ENCODE measurements around the gene TSPAN16.

The TSPAN16 gene

GRCh38 chr19:11268783-11269267 is 27.1 kb upstream of the TSPAN16 start:
- DNase-seq (ENCODE audit: low read depth, low spot score): peak; percentile 59

GRCh38 chr19:11269408-11269807 is 26.6 kb upstream of the TSPAN16 start:
- DNase-seq (ENCODE audit: low read depth, low spot score): no peak

- no peak for DNase-seq (ENCODE audit: low read depth, low spot score)
Measured at GRCh38 chr19:11273296-11273695, 22.7 kb upstream of the TSPAN16 start.

GRCh38 chr19:11273989-11274388 is 22.0 kb upstream of the TSPAN16 start:
- DNase-seq (ENCODE audit: low read depth, low spot score): no peak

GRCh38 chr19:11274533-11275086 is 21.4 kb upstream of the TSPAN16 start:
- no peak for DNase-seq (ENCODE audit: low read depth, low spot score)

- DNase-seq (ENCODE audit: low read depth, low spot score): no peak
Measured at GRCh38 chr19:11278670-11279069, 17.3 kb upstream of the TSPAN16 start.

GRCh38 chr19:11279505-11280236 is 16.3 kb upstream of the TSPAN16 start:
- DNase-seq (ENCODE audit: low read depth, low spot score): no peak

GRCh38 chr19:11281356-11282049 is 14.5 kb upstream of the TSPAN16 start:
- DNase-seq (ENCODE audit: low read depth, low spot score): no peak

GRCh38 chr19:11284515-11284914 is 11.4 kb upstream of the TSPAN16 start:
- DNase-seq (ENCODE audit: low read depth, low spot score): no peak

GRCh38 chr19:11286312-11286974 is 9.5 kb upstream of the TSPAN16 start:
- DNase-seq (ENCODE audit: low read depth, low spot score): no peak

GRCh38 chr19:11288349-11288748 is 7.6 kb upstream of the TSPAN16 start:
- DNase-seq (ENCODE audit: low read depth, low spot score): peak; percentile 44

GRCh38 chr19:11290256-11290655 is 5.7 kb upstream of the TSPAN16 start:
- DNase-seq (ENCODE audit: low read depth, low spot score): no peak

- no peak for DNase-seq (ENCODE audit: low read depth, low spot score)
Measured at GRCh38 chr19:11291415-11291814, 4.5 kb upstream of the TSPAN16 start.

GRCh38 chr19:11291991-11292390 is 4.0 kb upstream of the TSPAN16 start:
- no peak for DNase-seq (ENCODE audit: low read depth, low spot score)

- DNase-seq (ENCODE audit: low read depth, low spot score): peak; percentile 96
Measured at GRCh38 chr19:11293433-11294389, 2.2 kb upstream of the TSPAN16 start.

GRCh38 chr19:11295180-11295579 is 780 bp upstream of the TSPAN16 start:
- DNase-seq (ENCODE audit: low read depth, low spot score): no peak

GRCh38 chr19:11296264-11296663 is 304 bp downstream of the TSPAN16 start:
- no peak for DNase-seq (ENCODE audit: low read depth, low spot score)

- DNase-seq (ENCODE audit: low read depth, low spot score): no peak
Measured at GRCh38 chr19:11299946-11300810, 4.2 kb downstream of the TSPAN16 start.

- DNase-seq (ENCODE audit: low read depth, low spot score): no peak
Measured at GRCh38 chr19:11300811-11301120, 4.8 kb downstream of the TSPAN16 start.

GRCh38 chr19:11304936-11305335 is 9.0 kb downstream of the TSPAN16 start:
- DNase-seq (ENCODE audit: low read depth, low spot score): no peak
